GM10266 (cell line): Measurements from ENCODE around the gene PLIN1.

Experiments used
- DNase-seq: peaks from one replicate; pipeline ENCODE4 v3.0.0; 2012; ENCODE audit errors: extremely low spot score
- TF ChIP-seq, protein P1 (sequence below): IDR thresholded peaks from 2 replicates; pipeline ENCODE4 v1.5.1; 2012; ENCODE audit warnings: mild to moderate bottlenecking, low read depth; ENCODE audit not compliant: control insufficient read depth, insufficient read depth; ENCODE audit errors: missing control alignments

The PLIN1 gene

DNA sequence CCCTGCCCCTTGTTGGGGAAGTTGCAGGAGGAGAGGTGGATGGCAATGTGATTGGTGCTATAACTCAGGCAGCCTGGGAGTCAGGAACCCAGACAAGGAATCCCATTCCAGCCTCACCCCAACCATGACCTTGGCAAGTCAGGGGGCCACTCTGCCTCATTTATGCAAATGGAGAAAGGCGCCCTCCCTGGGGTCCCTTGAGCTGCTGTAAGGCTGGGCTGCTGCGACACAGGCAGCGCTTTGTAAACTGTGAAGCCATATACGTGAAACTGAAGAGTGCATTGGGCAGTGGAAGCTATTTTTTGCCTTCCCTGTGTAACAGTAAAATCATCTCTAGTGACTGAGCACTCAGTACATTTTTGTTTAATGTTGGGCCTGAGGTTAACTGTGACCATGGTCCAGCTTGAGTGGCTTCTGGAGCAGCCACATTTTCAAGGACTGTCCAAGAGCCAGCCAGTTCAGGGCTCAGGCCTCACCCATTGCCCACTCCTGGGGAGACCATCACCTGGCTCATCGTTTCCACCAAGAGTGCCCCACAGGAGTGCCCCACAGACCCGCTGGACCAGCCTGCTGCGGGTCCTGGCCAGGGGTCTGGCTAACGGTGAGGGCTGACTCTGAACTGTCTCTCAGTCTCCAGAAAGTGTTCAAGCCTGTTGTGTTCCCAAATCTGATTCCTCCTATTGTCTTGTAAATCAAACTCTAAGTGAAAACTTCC is 51.8 kb downstream of the PLIN1 start:
- peak; percentile 15 for DNase-seq
- TF ChIP-seq, protein P1, sequence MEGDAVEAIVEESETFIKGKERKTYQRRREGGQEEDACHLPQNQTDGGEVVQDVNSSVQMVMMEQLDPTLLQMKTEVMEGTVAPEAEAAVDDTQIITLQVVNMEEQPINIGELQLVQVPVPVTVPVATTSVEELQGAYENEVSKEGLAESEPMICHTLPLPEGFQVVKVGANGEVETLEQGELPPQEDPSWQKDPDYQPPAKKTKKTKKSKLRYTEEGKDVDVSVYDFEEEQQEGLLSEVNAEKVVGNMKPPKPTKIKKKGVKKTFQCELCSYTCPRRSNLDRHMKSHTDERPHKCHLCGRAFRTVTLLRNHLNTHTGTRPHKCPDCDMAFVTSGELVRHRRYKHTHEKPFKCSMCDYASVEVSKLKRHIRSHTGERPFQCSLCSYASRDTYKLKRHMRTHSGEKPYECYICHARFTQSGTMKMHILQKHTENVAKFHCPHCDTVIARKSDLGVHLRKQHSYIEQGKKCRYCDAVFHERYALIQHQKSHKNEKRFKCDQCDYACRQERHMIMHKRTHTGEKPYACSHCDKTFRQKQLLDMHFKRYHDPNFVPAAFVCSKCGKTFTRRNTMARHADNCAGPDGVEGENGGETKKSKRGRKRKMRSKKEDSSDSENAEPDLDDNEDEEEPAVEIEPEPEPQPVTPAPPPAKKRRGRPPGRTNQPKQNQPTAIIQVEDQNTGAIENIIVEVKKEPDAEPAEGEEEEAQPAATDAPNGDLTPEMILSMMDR = no peak

- DNase-seq = no peak
- TF ChIP-seq, protein P1 = no peak
Observed at GRCh38 chr15:89625716-89626115, 53.5 kb downstream of the PLIN1 start.

- DNase-seq = no peak
- TF ChIP-seq, protein P1 = no peak
Observed at GRCh38 chr15:89623165-89623564, 56.0 kb downstream of the PLIN1 start.

GRCh38 chr15:89621547-89621946 is 57.6 kb downstream of the PLIN1 start:
- TF ChIP-seq, protein P1 = no peak
- no peak for DNase-seq

DNA sequence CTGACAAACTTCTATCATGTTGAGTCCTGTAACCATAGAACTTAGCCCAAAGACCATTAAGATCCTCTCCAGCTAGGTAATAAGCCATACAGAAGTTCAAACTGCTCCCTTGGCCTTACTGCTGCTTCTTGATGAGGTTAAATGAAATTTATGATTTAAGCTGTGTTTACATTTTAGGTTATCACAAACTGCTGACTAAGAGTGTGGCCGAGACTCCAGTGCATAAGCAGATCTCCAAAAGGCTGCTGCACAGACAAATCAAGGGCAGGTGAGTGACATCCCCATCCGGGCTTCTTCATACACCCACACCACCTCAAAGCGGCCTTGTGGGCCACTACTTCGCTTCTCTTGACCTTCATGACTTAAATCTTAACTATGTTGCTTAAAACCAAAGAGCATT is 62.9 kb downstream of the PLIN1 start:
- TF ChIP-seq, protein P1 = no peak
- no peak for DNase-seq

DNA sequence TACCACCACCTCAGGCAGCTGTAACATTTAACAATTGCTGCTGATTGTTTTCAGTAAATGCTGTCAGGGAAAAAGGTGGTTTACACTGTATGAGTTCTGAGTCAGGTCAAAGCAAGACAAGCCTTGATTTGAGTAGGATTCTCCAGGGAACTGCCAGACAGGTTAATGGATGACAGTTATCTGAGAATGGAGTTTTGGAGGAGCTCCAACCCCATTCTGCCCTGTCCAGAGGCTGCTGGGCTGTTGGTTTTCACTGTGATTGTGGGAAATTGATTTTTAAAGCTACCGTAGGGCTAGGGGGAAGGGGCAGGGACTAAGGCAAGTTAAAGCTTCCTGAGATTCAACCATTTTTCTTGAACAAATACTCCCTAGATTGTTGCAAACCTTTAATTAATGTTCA is 64.0 kb downstream of the PLIN1 start:
- TF ChIP-seq, protein P1 = no peak
- DNase-seq = no peak
